Activated T-cell treated with anti-CD3 and anti-CD28 coated beads, Interleukin-2, amount 50 U/mL, for 24 hours (primary cell): ENCODE results near the gene SDHAF1.
"Not testable (repeated sequence)": the region's sequence is repeated elsewhere in the genome, so short reads cannot be mapped to it uniquely, and the experiment has no call there.

Source experiments
- DNase-seq: peaks from one replicate; pipeline ENCODE4 v3.0.0-alpha.2; 2020
- H3K27ac Mint-ChIP-seq: 2 replicates; pipeline ENCODE4 v1.8.0; 2020; ENCODE audit warnings: mild to moderate bottlenecking, mixed read lengths
- H3K27me3 Mint-ChIP-seq: 2 replicates; pipeline ENCODE4 v1.8.0; 2020; ENCODE audit warnings: mixed read lengths
- H3K36me3 Mint-ChIP-seq: 2 replicates; pipeline ENCODE4 v1.8.0; 2020; ENCODE audit warnings: low read depth, mixed read lengths
- H3K4me1 Mint-ChIP-seq: 2 replicates; pipeline ENCODE4 v1.8.0; 2020; ENCODE audit warnings: low read depth, mixed read lengths
- H3K4me3 Mint-ChIP-seq: 2 replicates; pipeline ENCODE4 v1.8.0; 2020; ENCODE audit warnings: mild to moderate bottlenecking, moderate library complexity, mixed read lengths
- H3K9me3 Mint-ChIP-seq: 2 replicates; pipeline ENCODE4 v1.8.0; 2020; ENCODE audit warnings: mixed read lengths

The SDHAF1 gene

GRCh38 chr19:36025541-36025940, 30.6 kb downstream of the SDHAF1 start:
- DNase-seq: no peak
- Mint-ChIP-seq H3K27me3 (no peaks in the 10 kb centered on the region), H3K9me3 (no peaks in the 10 kb centered on the region), H3K4me3 (no peak overlapping the region), H3K4me1 (no peaks in the 10 kb centered on the region), H3K36me3 (peaks cover 70% of the 10 kb centered on the region), H3K27ac (no peak overlapping the region)

GRCh38 chr19:36026091-36026876, 31.3 kb downstream of the SDHAF1 start:
- Mint-ChIP-seq H3K27ac (no peak overlapping the region), H3K4me1 (no peaks in the 10 kb centered on the region), H3K36me3 (peaks cover 66% of the 10 kb centered on the region), H3K27me3 (no peaks in the 10 kb centered on the region), H3K4me3 (no peak overlapping the region), H3K9me3 (no peaks in the 10 kb centered on the region)
- no peak for DNase-seq

GRCh38 chr19:36027696-36028095, 32.7 kb downstream of the SDHAF1 start:
- no peak overlapping the region for H3K4me3 Mint-ChIP-seq
- H3K9me3 Mint-ChIP-seq: no peaks in the 10 kb centered on the region
- no peak overlapping the region for H3K27ac Mint-ChIP-seq
- no peak for DNase-seq
- H3K27me3 Mint-ChIP-seq: peaks cover 3% of the 10 kb centered on the region
- H3K36me3 Mint-ChIP-seq: peaks cover 56% of the 10 kb centered on the region
- H3K4me1 Mint-ChIP-seq: peaks cover 9% of the 10 kb centered on the region

GRCh38 chr19:36028313-36029041, 33.5 kb downstream of the SDHAF1 start:
- no peak for DNase-seq
- H3K9me3 Mint-ChIP-seq: no peaks in the 10 kb centered on the region
- H3K36me3 Mint-ChIP-seq: peaks cover 52% of the 10 kb centered on the region
- H3K27ac Mint-ChIP-seq: no peak overlapping the region
- peaks cover 3% of the 10 kb centered on the region for H3K27me3 Mint-ChIP-seq
- peaks cover 14% of the 10 kb centered on the region for H3K4me1 Mint-ChIP-seq
- no peak overlapping the region for H3K4me3 Mint-ChIP-seq

- Mint-ChIP-seq H3K27me3 (peaks cover 3% of the 10 kb centered on the region), H3K36me3 (peaks cover 48% of the 10 kb centered on the region), H3K9me3 (no peaks in the 10 kb centered on the region), H3K4me1 (peaks cover 24% of the 10 kb centered on the region), H3K27ac (no peak overlapping the region), H3K4me3 (no peak overlapping the region)
- DNase-seq: no peak
Observed at GRCh38 chr19:36030264-36031148, 35.5 kb downstream of the SDHAF1 start.

GRCh38 chr19:36031308-36031707, 36.3 kb downstream of the SDHAF1 start:
- DNase-seq: no peak
- Mint-ChIP-seq H3K27ac (no peak overlapping the region), H3K9me3 (no peaks in the 10 kb centered on the region), H3K4me3 (no peak overlapping the region), H3K36me3 (peaks cover 47% of the 10 kb centered on the region), H3K4me1 (peaks cover 29% of the 10 kb centered on the region), H3K27me3 (peaks cover 3% of the 10 kb centered on the region)

GRCh38 chr19:36032251-36033104, 37.5 kb downstream of the SDHAF1 start, which contains the start of gene CLIP3:
CLIP3 (minus strand) TSS chr19:36032873; CDS start chr19:36032357, 516 bp downstream.
- H3K4me1 Mint-ChIP-seq: peaks cover 39% of the 10 kb centered on the region
- peak; percentile 69 for DNase-seq

GRCh38 chr19:36040495-36040894, 45.5 kb downstream of the SDHAF1 start:
- no peak overlapping the region for H3K27ac Mint-ChIP-seq
- no peaks in the 10 kb centered on the region for H3K27me3 Mint-ChIP-seq
- H3K4me3 Mint-ChIP-seq: no peak overlapping the region
- peaks cover 16% of the 10 kb centered on the region for H3K4me1 Mint-ChIP-seq
- peaks cover 17% of the 10 kb centered on the region for H3K36me3 Mint-ChIP-seq
- DNase-seq: no peak
- H3K9me3 Mint-ChIP-seq: no peaks in the 10 kb centered on the region

More at GRCh38 chr19:36032251-36033104, 37.5 kb downstream of the SDHAF1 start, which contains the start of gene CLIP3:
- H3K36me3 Mint-ChIP-seq: peaks cover 41% of the 10 kb centered on the region
- H3K9me3 Mint-ChIP-seq: no peaks in the 10 kb centered on the region
- peak within 1 kb of the TSS; percentile 59 for H3K4me3 Mint-ChIP-seq
- H3K27me3 Mint-ChIP-seq: peaks cover 3% of the 10 kb centered on the region
- peak within 1 kb of the TSS; percentile 7 for H3K27ac Mint-ChIP-seq

GRCh38 chr19:36041092-36041491, 46.1 kb downstream of the SDHAF1 start:
- H3K36me3 Mint-ChIP-seq: peaks cover 17% of the 10 kb centered on the region
- not testable (repeated sequence) for DNase-seq, H3K4me1 Mint-ChIP-seq, H3K27ac Mint-ChIP-seq, H3K27me3 Mint-ChIP-seq, H3K4me3 Mint-ChIP-seq, H3K9me3 Mint-ChIP-seq

- Mint-ChIP-seq H3K4me1 (peaks cover 6% of the 10 kb centered on the region), H3K27ac (no peak overlapping the region), H3K27me3 (no peaks in the 10 kb centered on the region), H3K9me3 (no peaks in the 10 kb centered on the region), H3K36me3 (peaks cover 21% of the 10 kb centered on the region), H3K4me3 (no peak overlapping the region)
- DNase-seq: no peak
Observed at GRCh38 chr19:36041831-36042230, 46.8 kb downstream of the SDHAF1 start.

- no peak overlapping the region for H3K27ac Mint-ChIP-seq
- no peaks in the 10 kb centered on the region for H3K9me3 Mint-ChIP-seq
- H3K4me1 Mint-ChIP-seq: no peaks in the 10 kb centered on the region
- no peaks in the 10 kb centered on the region for H3K27me3 Mint-ChIP-seq
- no peak overlapping the region for H3K4me3 Mint-ChIP-seq
- peaks cover 22% of the 10 kb centered on the region for H3K36me3 Mint-ChIP-seq
- no peak for DNase-seq
Observed at GRCh38 chr19:36043952-36044351, 49.0 kb downstream of the SDHAF1 start.
